GM08714 (cell line): ENCODE results near the gene DPP7.

ENCODE experiments used
- H3K4me3 ChIP-seq: fragments of 200-500 bp; sonication (Bioruptor generic); 2 replicates; pipeline ENCODE4 v1.5.1; 2014; ENCODE audit warnings: mild to moderate bottlenecking, low read length, inconsistent platforms
- ZNF274 ChIP-seq: IDR thresholded peaks from 2 replicates; pipeline ENCODE4 v1.6.1; 2012; ENCODE audit warnings: mild to moderate bottlenecking, low read depth, low read length

Gene DPP7

GRCh38 chr9:137114613-137115393, at the start of gene DPP7:
DPP7 (minus strand) TSS chr9:137114733; CDS start chr9:137114713, 20 bp downstream.
- peak within 1 kb of the TSS; percentile 66; the same call in 1 of the 2 replicates for H3K4me3 ChIP-seq
- TF ChIP-seq ZNF274: no peak

DNA sequence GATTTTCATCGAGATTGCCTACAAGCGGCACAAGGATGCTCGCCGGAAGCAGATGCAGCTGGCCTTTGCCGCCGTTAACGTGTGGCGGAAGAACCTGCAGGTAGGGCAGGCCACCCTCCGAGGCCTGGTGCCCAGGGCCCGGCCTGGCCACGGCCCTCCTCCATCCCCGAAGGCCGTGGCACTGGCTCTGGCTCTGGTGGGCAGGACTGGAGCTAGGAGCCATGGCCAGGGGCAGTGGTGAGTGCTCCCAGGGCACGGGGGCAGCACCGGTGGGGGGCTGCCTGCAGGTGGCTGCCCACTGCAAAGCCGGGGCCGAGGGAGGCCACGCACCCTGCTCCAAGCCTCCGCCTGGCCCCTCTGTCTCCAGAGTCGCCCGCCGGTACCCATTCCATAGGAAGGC, 49.3 kb upstream of the DPP7 start:
- TF ChIP-seq ZNF274: no peak

GRCh38 chr9:137163365-137163715, 48.8 kb upstream of the DPP7 start:
- H3K4me3 ChIP-seq: no peak overlapping the region
- no peak for TF ChIP-seq ZNF274

More for the DNA sequence above, 49.3 kb upstream of the DPP7 start:
- H3K4me3 ChIP-seq: no peak overlapping the region

DNA sequence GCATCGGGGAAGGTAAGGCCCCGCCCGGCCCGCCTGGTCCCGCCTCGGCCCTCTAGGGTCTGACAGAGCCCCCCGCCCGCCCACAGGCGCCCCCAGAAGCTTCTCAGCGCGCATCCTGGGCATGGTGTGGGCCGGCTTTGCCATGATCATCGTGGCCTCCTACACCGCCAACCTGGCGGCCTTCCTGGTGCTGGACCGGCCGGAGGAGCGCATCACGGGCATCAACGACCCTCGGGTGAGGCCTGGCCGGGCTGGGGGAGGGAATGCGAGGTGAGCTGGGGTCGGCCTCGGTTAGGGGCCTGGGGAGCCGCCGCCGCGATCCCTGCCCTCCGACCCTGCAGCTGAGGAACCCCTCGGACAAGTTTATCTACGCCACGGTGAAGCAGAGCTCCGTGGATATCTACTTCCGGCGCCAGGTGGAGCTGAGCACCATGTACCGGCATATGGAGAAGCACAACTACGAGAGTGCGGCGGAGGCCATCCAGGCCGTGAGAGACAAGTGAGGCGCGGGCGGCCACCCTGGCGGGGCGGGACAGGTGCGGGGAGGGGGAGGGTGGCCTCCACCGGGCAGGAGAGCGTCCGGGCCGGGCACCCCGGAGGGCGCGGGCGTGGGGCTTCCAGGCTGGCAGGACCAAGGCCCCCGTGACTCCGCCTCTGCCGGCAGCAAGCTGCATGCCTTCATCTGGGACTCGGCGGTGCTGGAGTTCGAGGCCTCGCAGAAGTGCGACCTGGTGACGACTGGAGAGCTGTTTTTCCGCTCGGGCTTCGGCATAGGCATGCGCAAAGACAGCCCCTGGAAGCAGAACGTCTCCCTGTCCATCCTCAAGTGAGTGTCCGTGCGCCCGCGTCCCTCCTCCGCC, 48.2 kb upstream of the DPP7 start:
- TF ChIP-seq ZNF274: no peak
- no peak overlapping the region for H3K4me3 ChIP-seq

GRCh38 chr9:137161558-137162486, 47.3 kb upstream of the DPP7 start:
- no peak for TF ChIP-seq ZNF274
- no peak overlapping the region for H3K4me3 ChIP-seq

DNA sequence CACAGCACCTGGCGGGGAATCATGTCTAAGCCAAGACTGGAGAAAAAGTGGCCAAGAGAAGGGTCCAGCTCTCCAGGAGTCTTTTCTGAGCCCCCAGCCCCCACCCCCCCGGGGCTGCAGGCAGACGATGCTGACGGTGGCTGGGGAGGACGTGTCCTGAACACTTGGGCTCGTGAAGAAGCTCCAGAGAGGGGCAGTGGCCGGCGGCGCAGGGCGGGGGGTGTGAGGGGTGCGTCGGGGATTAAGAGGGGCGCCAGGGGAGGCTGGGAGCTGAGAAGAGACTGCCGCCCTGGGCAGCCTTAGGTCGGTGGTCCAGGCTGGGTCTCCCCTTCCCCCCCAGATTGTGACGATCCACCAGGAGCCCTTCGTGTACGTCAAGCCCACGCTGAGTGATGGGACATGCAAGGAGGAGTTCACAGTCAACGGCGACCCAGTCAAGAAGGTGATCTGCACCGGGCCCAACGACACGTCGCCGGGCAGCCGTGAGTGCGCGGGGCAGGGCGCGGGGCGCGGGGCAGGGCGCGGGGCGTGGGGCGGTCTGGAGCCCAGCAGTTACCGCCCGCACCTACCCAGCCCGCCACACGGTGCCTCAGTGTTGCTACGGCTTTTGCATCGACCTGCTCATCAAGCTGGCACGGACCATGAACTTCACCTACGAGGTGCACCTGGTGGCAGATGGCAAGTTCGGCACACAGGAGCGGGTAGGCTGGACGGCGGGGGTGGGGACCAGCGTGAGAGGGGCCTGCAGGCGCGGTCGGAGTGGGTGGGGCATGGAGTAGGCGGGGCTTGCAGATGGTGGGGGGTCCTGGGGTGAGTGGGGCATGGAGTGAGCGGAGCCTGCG, 46.4 kb upstream of the DPP7 start:
- TF ChIP-seq ZNF274: no peak
- H3K4me3 ChIP-seq: no peak overlapping the region

- H3K4me3 ChIP-seq: no peak overlapping the region
- TF ChIP-seq ZNF274: no peak
Measured at GRCh38 chr9:137160054-137160425, 45.5 kb upstream of the DPP7 start.

DNA sequence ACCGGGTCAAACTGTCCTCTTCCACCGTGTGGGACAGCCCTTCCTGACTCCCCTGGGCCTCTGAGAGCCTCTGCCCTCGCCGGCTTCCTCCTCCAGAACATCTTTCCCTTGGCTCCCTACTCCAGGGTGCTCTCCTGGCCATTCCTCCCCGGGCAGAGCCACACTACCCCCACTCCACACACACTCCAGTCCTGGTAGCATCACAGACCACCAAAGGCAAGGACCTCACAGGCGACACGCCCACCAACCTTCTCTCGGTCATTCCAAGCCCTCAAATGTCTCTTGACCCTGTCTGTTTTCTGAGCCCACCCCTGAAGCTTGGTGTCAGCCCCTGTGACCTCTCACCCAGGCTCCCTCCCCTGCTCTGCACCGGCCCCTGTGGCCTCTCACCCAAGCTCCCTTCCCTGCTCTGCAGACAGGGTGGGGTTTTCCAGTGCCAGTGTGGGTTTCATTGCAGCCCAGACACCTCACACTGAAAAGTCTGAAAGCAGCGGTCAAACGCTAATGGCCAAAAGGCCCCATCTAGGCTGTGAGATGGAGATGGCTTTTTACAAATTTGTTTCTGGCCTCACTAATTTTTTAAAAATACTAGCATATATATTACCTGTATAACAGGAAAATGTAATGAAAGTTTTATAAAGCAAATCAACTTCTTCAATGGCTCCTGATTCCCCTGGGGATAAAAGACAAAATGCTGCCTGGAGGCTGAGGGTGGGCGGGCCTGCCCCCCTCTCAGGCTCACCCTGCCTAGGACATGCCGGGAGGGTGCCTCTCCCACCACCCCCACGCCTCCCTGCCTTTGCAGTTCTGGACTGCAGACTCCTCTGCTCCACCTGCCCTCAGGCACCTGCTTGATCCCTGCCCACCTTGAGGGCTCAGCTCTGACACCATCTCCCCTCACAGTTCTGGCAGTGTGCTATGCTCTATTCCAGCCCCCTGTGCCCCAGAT, 44.8 kb upstream of the DPP7 start:
- H3K4me3 ChIP-seq: no peak overlapping the region
- no peak for TF ChIP-seq ZNF274

DNA sequence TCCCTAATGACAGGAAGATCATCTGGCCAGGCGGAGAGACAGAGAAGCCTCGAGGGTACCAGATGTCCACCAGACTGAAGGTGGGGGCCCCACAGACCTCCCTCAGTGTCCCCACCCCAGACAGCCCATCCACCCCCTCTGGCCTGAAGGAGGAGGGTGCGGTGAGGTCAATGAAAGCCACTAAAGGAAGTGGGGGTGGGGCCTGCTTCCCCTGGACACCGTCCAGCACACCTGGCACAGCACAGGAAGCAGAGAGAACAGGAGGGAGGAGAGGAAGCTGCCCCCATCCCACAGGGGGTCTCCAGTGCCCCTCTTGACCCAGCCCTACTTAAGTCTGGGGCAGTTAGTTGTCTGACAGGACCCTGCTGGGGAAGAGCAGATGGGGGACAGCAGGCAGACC, 44.1 kb upstream of the DPP7 start:
- H3K4me3 ChIP-seq: no peak overlapping the region
- no peak for TF ChIP-seq ZNF274

GRCh38 chr9:137157618-137158415, 43.3 kb upstream of the DPP7 start:
- no peak overlapping the region for H3K4me3 ChIP-seq

DNA sequence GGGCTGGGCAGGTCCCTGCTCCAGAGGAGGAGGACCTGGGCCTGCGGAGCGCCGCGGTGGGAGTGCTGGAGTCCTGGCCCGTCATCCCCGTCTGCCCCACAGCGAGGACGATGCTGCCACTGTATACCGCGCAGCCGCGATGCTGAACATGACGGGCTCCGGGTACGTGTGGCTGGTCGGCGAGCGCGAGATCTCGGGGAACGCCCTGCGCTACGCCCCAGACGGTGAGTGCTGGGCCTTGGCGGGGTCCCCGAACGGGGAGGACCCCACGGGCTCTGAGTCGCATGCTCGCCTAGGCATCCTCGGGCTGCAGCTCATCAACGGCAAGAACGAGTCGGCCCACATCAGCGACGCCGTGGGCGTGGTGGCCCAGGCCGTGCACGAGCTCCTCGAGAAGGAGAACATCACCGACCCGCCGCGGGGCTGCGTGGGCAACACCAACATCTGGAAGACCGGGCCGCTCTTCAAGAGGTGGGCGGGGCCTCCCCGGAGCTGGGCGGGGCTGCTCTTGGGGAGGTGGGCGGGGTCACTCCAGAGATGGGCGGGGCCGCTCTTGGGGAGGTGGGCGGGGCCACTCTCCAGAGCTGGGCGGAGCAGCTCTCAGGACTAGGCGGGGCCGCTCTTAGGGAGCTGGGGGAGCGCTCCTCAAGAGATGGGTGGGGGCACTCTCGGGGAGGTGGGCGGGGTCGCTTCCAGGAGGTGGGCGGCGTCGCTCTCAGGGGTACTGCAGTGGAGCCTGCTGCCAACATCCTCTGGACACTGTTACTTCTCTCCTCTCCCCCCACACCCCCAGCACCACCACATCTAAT, 42.2 kb upstream of the DPP7 start:
- TF ChIP-seq ZNF274: no peak
- H3K4me3 ChIP-seq: peak overlapping the region; percentile 32; the same call in 1 of the 2 replicates

More at GRCh38 chr9:137157618-137158415, 43.3 kb upstream of the DPP7 start:
- TF ChIP-seq ZNF274: no peak
